ENCODE data around the gene ROR2. TPM values are rescaled to one million over a fixed set of nuclear protein-coding genes. Genes with fewer than 3 reads are reported as not detected.

Gene ROR2
- total and polyA plus RNA-seq, 2 donors (not counting 3 experiments of a cell fraction or from before 2014, with no cell fraction given): not detected

DNA sequence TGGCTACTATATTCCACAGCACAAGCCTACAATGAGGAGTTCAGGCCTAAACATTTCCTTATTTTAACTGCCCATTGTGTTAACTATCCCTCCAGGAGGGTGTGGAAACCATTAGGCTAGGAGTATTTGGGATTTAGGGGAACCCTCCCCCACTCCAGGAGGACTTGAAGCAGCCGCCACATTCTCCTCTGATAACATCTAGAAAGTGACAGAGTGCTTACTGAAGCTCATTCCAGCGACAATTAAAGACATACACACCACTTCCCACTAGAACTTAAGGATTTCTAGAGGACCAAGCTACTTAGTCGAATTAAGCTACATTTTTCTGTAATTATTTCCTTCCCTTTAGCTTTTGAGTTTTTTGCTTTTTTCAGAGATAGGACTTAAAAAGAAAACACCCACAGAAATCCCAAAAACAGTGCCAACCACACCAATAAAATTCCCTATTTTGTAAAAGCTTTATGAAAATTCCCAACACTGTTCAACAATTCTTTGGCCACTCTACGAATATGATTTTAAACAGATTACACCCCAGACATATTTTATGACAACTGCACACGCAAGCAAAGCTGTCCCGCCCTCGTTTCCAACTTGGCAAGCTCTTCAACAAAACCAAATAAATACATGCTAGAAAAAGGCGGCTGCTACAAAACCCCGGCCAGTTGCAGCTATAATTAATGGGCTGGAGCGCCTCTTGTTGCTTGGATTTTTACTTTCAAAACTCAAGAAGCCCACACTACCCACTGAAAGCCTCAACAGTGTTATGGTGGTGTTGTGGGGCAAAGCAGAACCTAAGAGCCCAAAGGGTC, 4.5 kb downstream of the ROR2 start:
- Histone ChIP-seq H3K4me3 (replicated peaks in 1 of 3; ENCODE audit: insufficient read depth in 1 of 3, low read depth in 1 of 3, low read length in 3 of 3) (no peak overlapping the region), H3K4me2 (ENCODE audit: insufficient read depth, low read length) (no peak overlapping the region), H3K79me2 (ENCODE audit: control insufficient read depth, insufficient read depth, low read length) (no peaks in the 10 kb centered on the region), H3K36me3 (ENCODE audit: control insufficient read depth in 2 of 2, extremely low read depth in 1 of 2, insufficient read depth in 2 of 2, low read length in 2 of 2) (no peaks in the 10 kb centered on the region), H3K27me3 (ENCODE audit: control insufficient read depth in 2 of 2, insufficient read depth in 2 of 2, low read length in 2 of 2) (peaks cover 30 to 50% of the 10 kb centered on the region in 2 experiments), H3K9me1 (replicated peaks; ENCODE audit: control insufficient read depth, extremely low read depth, insufficient read depth, low read length) (no peaks in the 10 kb centered on the region), H4K20me1 (replicated peaks; ENCODE audit: control insufficient read depth, extremely low read depth, insufficient read depth, low read length) (no peaks in the 10 kb centered on the region), H2AFZ (ENCODE audit: low read depth, low read length) (no peak overlapping the region), H3K4me1 (ENCODE audit: control insufficient read depth, extremely low read depth, insufficient read depth, low read length) (no peaks in the 10 kb centered on the region), H3K27ac (ENCODE audit: insufficient read depth, low read depth, low read length) (no peak overlapping the region), H3K9ac (replicated peaks; ENCODE audit: extremely low read depth, insufficient read depth, low read length) (no peak overlapping the region), H3K9me3 (replicated peaks; ENCODE audit: control insufficient read depth, insufficient read depth, low read length) (no peaks in the 10 kb centered on the region)
- no TSS peak for BruUV-seq (replicated peaks)
- intact Hi-C loops (cut with micrococcal nuclease): no loop called here
- FAIRE-seq (no peak), DNase-seq (ENCODE audit: low read depth, low spot score) (no peak)
- ChIA-PET CTCF (interaction anchor here (0.9 to 2.4 kb wide), 8 partner anchors 8 to 1031 kb away, joined by 3 to 15 read pairs (median 4); no protein-coding TSS in a partner anchor), POLR2A (no interaction called here)
- dilution Hi-C loops (cut with MboI; ENCODE audit: extremely low pct_ligation_motif_present, low sequenced_read_pairs): no loop called here
- no peak for TF ChIP-seq POLR2AphosphoS5 (IDR thresholded peaks at IDR 0.05; ENCODE audit: insufficient read depth, low read depth, low read length)
- TF ChIP-seq POLR2A (IDR thresholded peaks at IDR 0.05; ENCODE audit: low read depth, low read length): no peak
- no peak for TF ChIP-seq GATA2 (IDR thresholded peaks at IDR 0.05; ENCODE audit: insufficient read depth, insufficient read length, low read depth, low read length)
- TF ChIP-seq FOS (IDR thresholded peaks at IDR 0.05; ENCODE audit: borderline replicate concordance, insufficient read depth, low read length): no peak
- TF ChIP-seq, protein P1, sequence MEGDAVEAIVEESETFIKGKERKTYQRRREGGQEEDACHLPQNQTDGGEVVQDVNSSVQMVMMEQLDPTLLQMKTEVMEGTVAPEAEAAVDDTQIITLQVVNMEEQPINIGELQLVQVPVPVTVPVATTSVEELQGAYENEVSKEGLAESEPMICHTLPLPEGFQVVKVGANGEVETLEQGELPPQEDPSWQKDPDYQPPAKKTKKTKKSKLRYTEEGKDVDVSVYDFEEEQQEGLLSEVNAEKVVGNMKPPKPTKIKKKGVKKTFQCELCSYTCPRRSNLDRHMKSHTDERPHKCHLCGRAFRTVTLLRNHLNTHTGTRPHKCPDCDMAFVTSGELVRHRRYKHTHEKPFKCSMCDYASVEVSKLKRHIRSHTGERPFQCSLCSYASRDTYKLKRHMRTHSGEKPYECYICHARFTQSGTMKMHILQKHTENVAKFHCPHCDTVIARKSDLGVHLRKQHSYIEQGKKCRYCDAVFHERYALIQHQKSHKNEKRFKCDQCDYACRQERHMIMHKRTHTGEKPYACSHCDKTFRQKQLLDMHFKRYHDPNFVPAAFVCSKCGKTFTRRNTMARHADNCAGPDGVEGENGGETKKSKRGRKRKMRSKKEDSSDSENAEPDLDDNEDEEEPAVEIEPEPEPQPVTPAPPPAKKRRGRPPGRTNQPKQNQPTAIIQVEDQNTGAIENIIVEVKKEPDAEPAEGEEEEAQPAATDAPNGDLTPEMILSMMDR (IDR thresholded peaks at IDR 0.05; ENCODE audit: extremely low read depth in 1 of 2, insufficient read depth in 1 of 2, low read depth in 1 of 2, low read length in 2 of 2): no peak
- TF ChIP-seq MYC (IDR thresholded peaks at IDR 0.05; ENCODE audit: low read depth, low read length): no peak
- no peak for TF ChIP-seq JUN (IDR thresholded peaks at IDR 0.05; ENCODE audit: borderline replicate concordance, insufficient read depth, insufficient read length, low read depth)
- TF ChIP-seq, protein P2, sequence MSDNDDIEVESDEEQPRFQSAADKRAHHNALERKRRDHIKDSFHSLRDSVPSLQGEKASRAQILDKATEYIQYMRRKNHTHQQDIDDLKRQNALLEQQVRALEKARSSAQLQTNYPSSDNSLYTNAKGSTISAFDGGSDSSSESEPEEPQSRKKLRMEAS (IDR thresholded peaks at IDR 0.05; ENCODE audit: insufficient read depth, insufficient read length): no peak
- no peak for TF ChIP-seq EZH2 (IDR thresholded peaks at IDR 0.05; ENCODE audit: borderline replicate concordance, low read depth, low read length, severe bottlenecking)

Measured in endothelial cell of umbilical vein (primary cell).